HEK293 (cell line): ENCODE measurements around the gene LYPLAL1.
A peak's percentile ranks its signal among the peaks of the same experiment; 100 is the strongest.

ENCODE experiments used
- CTCF ChIA-PET: fragments of 350-600 bp; formaldehyde crosslinking; extraction: SDS; loops from one replicate; lab custom pipeline; 2021; ENCODE audit warnings: antibody characterized with exemption; lab: Yijun Ruan, JAX
- POLR2A ChIA-PET: fragments of 300-600 bp; formaldehyde crosslinking; extraction: SDS; loops from one replicate; lab custom pipeline; 2020; ENCODE audit warnings: antibody characterized with exemption, inconsistent platforms; lab: Yijun Ruan, JAX
- H3K27ac ChIP-seq: fragments of 200-500 bp; sonication (Bioruptor generic); 2 replicates; pipeline ENCODE4 v1.5.1; 2014; ENCODE audit warnings: low read depth, low read length, control low read depth, inconsistent platforms; ENCODE audit errors: extremely low read depth
- H3K36me3 ChIP-seq, 2 experiments: fragments of 200-500 bp in 1 of 2; sonication (Bioruptor generic) in 1 of 2; 1 replicate in 1 of 2; 2 replicates in 1 of 2; pipeline ENCODE4 v1.5.1; 2014 to 2017; ENCODE audit warnings: inconsistent platforms in 2 of 2, low read length in 2 of 2; ENCODE audit not compliant: control insufficient read depth in 2 of 2, insufficient read depth in 1 of 2
- H3K4me1 ChIP-seq: fragments of 200-500 bp; sonication (Bioruptor generic); 2 replicates; pipeline ENCODE4 v1.5.1; 2014; ENCODE audit warnings: mild to moderate bottlenecking, low read length, inconsistent platforms; ENCODE audit not compliant: control insufficient read depth, insufficient read depth
- H3K4me3 ChIP-seq: 2 replicates; pipeline ENCODE4 v1.5.1; 2011; ENCODE audit warnings: low read depth, mild to moderate bottlenecking, control low read depth, low read length, moderate library complexity
- H3K9me3 ChIP-seq: fragments of 200-500 bp; sonication (Bioruptor generic); 2 replicates; pipeline ENCODE4 v1.5.1; 2014; ENCODE audit warnings: low read depth, low read length, inconsistent platforms; ENCODE audit not compliant: control insufficient read depth, insufficient read depth
- BCL11A ChIP-seq: fragments of 450-650 bp; formaldehyde crosslinking; IDR thresholded peaks from 2 replicates; pipeline ENCODE4 v1.5.1; 2016; ENCODE audit warnings: low read depth, missing biosample characterization, missing genetic modification characterization
- FEZF1 ChIP-seq: fragments of 450-650 bp; formaldehyde crosslinking; IDR thresholded peaks from 2 replicates; pipeline ENCODE4 v1.5.1; 2016; ENCODE audit warnings: missing biosample characterization, missing genetic modification characterization
- IKZF3 ChIP-seq: fragments of 450-650 bp; IDR thresholded peaks from 2 replicates; pipeline ENCODE4 v1.5.0; 2018; ENCODE audit warnings: missing biosample characterization, mild to moderate bottlenecking, missing genetic modification characterization, moderate library complexity
- SCRT1 ChIP-seq: fragments of 450-650 bp; formaldehyde crosslinking; IDR thresholded peaks from 2 replicates; pipeline ENCODE4 v1.5.1; 2016; ENCODE audit warnings: missing biosample characterization, missing genetic modification characterization, borderline replicate concordance
- SCRT2 ChIP-seq: fragments of 450-650 bp; formaldehyde crosslinking; IDR thresholded peaks from 2 replicates; pipeline ENCODE4 v1.5.1; 2016; ENCODE audit warnings: missing biosample characterization, missing genetic modification characterization
- ZNF324 ChIP-seq: fragments of 450-650 bp; formaldehyde crosslinking; IDR thresholded peaks from 2 replicates; pipeline ENCODE4 v1.5.1; 2016; ENCODE audit warnings: missing biosample characterization, missing genetic modification characterization
- ZNF658 ChIP-seq: fragments of 450-650 bp; formaldehyde crosslinking; IDR thresholded peaks from 2 replicates; pipeline ENCODE4; 2016; ENCODE audit warnings: missing biosample characterization, missing genetic modification characterization
- TF ChIP-seq, protein P1 (sequence below): fragments of 450-650 bp; formaldehyde crosslinking; IDR thresholded peaks from 2 replicates; pipeline ENCODE4 v1.5.1; 2017; ENCODE audit warnings: missing biosample characterization, mild to moderate bottlenecking, missing genetic modification characterization, moderate library complexity
- TF ChIP-seq, protein P2 (sequence below): fragments of 450-650 bp; formaldehyde crosslinking; IDR thresholded peaks from 2 replicates; pipeline ENCODE4; 2016; ENCODE audit warnings: missing biosample characterization, missing genetic modification characterization
- TF ChIP-seq, protein P3 (sequence below): fragments of 450-650 bp; formaldehyde crosslinking; IDR thresholded peaks from 2 replicates; pipeline ENCODE4 v1.5.1; 2017; ENCODE audit warnings: missing biosample characterization, missing genetic modification characterization
- TF ChIP-seq, protein P4 (sequence below): fragments of 450-650 bp; formaldehyde crosslinking; IDR thresholded peaks from 2 replicates; pipeline ENCODE4 v1.5.1; 2016; ENCODE audit warnings: missing biosample characterization, missing genetic modification characterization
- TF ChIP-seq, protein P5 (sequence below): fragments of 450-650 bp; formaldehyde crosslinking; IDR thresholded peaks from 2 replicates; pipeline ENCODE4 v1.5.1; 2016; ENCODE audit warnings: missing biosample characterization, missing genetic modification characterization

LYPLAL1 gene

DNA sequence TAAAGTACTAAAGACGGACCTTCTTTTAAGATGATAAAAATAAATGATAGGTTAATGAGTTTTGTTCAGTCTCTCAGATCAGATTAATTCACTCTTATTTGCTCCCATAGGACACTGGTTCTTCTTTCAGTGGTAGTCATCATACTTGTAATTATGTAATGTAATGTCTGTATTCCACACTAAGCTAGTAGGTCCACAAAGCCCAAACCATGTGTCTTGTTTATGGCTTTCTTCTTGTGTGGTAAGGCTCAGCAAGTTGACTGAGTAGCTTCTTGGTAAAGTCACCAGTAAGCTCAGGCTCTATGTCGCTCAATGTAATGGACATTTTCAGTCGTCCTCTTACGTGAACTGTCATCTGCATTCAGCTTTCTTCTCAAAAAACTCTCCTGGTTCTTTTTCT is 2.5 kb downstream of the LYPLAL1 start:
- Histone ChIP-seq H3K9me3 (no peaks in the 10 kb centered on the region), H3K27ac (no peak overlapping the region), H3K4me1 (no peaks in the 10 kb centered on the region), H3K36me3 (peaks cover 9 to 26% of the 10 kb centered on the region in 2 experiments; a peak in 2 of 3 replicates), H3K4me3 (no peak overlapping the region)
- ChIA-PET POLR2A (interaction anchor here (1.0 kb wide), 1 partner anchor 12 kb away, joined by 5 read pairs; no protein-coding TSS in a partner anchor), CTCF (interaction anchor here (0.5 to 0.9 kb wide), 2 partner anchors 28 to 34 kb away, joined by 4 to 5 read pairs; no protein-coding TSS in a partner anchor)
- TF ChIP-seq ZNF658: no peak
- TF ChIP-seq, protein P1, sequence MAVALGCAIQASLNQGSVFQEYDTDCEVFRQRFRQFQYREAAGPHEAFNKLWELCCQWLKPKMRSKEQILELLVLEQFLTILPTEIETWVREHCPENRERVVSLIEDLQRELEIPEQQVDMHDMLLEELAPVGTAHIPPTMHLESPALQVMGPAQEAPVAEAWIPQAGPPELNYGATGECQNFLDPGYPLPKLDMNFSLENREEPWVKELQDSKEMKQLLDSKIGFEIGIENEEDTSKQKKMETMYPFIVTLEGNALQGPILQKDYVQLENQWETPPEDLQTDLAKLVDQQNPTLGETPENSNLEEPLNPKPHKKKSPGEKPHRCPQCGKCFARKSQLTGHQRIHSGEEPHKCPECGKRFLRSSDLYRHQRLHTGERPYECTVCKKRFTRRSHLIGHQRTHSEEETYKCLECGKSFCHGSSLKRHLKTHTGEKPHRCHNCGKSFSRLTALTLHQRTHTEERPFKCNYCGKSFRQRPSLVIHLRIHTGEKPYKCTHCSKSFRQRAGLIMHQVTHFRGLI (tag by site-specific recombination): peak; percentile 67; the same call in 1 of the 2 replicates

DNA sequence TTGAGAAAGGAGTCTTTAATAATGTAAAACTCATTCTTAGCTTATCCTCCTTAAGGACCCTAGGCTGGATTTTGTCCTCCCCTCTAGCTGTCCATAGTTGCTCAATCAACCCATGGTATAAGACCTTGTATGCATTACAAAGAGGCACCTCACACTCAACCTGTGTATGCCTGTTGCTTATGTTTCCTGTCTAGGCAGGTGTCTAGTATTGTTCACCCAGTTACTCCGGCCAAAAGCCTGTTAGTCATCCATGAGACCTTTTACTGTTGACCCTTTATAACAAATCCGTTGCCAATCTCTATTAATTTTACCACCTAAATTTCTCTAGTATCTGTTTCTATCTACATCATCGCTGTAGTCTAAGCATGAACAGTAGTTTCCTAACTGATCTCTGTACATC is 3.7 kb downstream of the LYPLAL1 start:
- Histone ChIP-seq H3K9me3 (no peaks in the 10 kb centered on the region), H3K27ac (no peak overlapping the region), H3K4me3 (no peak overlapping the region), H3K36me3 (peaks cover 9 to 32% of the 10 kb centered on the region in 2 experiments; a peak in 2 of 3 replicates), H3K4me1 (no peaks in the 10 kb centered on the region)
- TF ChIP-seq, protein P2, sequence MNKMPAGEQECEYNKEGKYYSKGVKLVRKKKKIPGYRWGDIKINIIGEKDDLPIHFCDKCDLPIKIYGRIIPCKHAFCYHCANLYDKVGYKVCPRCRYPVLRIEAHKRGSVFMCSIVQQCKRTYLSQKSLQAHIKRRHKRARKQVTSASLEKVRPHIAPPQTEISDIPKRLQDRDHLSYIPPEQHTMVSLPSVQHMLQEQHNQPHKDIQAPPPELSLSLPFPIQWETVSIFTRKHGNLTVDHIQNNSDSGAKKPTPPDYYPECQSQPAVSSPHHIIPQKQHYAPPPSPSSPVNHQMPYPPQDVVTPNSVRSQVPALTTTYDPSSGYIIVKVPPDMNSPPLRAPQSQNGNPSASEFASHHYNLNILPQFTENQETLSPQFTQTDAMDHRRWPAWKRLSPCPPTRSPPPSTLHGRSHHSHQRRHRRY (tag by site-specific recombination): no peak
- TF ChIP-seq SCRT1 (tag by site-specific recombination): 0 out of 2 replicates have a peak, but pooled peaks have one; percentile 33
- peak; percentile 72 for TF ChIP-seq SCRT2
- TF ChIP-seq, protein P3, sequence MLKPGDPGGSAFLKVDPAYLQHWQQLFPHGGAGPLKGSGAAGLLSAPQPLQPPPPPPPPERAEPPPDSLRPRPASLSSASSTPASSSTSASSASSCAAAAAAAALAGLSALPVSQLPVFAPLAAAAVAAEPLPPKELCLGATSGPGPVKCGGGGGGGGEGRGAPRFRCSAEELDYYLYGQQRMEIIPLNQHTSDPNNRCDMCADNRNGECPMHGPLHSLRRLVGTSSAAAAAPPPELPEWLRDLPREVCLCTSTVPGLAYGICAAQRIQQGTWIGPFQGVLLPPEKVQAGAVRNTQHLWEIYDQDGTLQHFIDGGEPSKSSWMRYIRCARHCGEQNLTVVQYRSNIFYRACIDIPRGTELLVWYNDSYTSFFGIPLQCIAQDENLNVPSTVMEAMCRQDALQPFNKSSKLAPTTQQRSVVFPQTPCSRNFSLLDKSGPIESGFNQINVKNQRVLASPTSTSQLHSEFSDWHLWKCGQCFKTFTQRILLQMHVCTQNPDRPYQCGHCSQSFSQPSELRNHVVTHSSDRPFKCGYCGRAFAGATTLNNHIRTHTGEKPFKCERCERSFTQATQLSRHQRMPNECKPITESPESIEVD (tag by site-specific recombination): no peak
- ChIA-PET CTCF (interaction anchor here (0.5 kb wide), 1 partner anchor 175 kb away, joined by 5 read pairs; no protein-coding TSS in a partner anchor), POLR2A (no interaction called here)

DNA sequence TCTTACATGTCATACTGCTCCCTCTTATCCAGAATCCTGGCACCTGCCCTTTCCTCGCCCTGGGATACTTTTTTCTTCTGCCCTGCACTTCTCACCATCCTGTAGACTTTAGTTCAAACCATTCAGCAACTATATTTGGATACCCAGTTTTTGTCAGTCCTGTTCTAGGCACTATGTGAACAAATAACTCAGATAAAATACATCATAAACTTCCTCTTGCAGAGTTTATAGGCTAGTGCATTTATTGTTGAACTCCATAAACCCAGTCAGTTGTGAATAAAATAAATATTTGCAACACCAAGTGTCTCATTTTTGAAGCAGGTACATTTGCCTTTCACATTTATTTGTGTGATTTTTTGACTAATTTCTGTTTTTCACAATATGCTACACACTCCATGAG is 4.3 kb downstream of the LYPLAL1 start:
- no peak overlapping the region for H3K27ac ChIP-seq
- peaks cover 9 to 38% of the 10 kb centered on the region in 2 experiments; a peak in 2 of 3 replicates for H3K36me3 ChIP-seq
- H3K4me3 ChIP-seq: no peak overlapping the region
- no peak for TF ChIP-seq BCL11A
- peak; percentile 42 for TF ChIP-seq FEZF1
- no peak for TF ChIP-seq IKZF3 (tag by site-specific recombination)
- TF ChIP-seq, protein P2 (tag by site-specific recombination): no peak
- no peak for TF ChIP-seq ZNF324 (tag by site-specific recombination)
- TF ChIP-seq, protein P3 (tag by site-specific recombination): peak; percentile 49
- TF ChIP-seq, protein P4, sequence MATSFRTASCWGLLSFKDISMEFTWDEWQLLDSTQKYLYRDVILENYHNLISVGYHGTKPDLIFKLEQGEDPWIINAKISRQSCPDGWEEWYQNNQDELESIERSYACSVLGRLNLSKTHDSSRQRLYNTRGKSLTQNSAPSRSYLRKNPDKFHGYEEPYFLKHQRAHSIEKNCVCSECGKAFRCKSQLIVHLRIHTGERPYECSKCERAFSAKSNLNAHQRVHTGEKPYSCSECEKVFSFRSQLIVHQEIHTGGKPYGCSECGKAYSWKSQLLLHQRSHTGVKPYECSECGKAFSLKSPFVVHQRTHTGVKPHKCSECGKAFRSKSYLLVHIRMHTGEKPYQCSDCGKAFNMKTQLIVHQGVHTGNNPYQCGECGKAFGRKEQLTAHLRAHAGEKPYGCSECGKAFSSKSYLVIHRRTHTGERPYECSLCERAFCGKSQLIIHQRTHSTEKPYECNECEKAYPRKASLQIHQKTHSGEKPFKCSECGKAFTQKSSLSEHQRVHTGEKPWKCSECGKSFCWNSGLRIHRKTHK: no peak
- TF ChIP-seq, protein P5, sequence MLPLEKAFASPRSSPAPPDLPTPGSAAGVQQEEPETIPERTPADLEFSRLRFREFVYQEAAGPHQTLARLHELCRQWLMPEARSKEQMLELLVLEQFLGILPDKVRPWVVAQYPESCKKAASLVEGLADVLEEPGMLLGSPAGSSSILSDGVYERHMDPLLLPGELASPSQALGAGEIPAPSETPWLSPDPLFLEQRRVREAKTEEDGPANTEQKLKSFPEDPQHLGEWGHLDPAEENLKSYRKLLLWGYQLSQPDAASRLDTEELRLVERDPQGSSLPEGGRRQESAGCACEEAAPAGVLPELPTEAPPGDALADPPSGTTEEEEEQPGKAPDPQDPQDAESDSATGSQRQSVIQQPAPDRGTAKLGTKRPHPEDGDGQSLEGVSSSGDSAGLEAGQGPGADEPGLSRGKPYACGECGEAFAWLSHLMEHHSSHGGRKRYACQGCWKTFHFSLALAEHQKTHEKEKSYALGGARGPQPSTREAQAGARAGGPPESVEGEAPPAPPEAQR: no peak
- no peaks in the 10 kb centered on the region for H3K9me3 ChIP-seq
- ChIA-PET CTCF (interaction anchor here (0.5 kb wide), 1 partner anchor 289 kb away, joined by 6 read pairs; no protein-coding TSS in a partner anchor), POLR2A (no interaction called here)
- H3K4me1 ChIP-seq: no peaks in the 10 kb centered on the region
